Measurements from ENCODE around the gene ASIC3.

DNA sequence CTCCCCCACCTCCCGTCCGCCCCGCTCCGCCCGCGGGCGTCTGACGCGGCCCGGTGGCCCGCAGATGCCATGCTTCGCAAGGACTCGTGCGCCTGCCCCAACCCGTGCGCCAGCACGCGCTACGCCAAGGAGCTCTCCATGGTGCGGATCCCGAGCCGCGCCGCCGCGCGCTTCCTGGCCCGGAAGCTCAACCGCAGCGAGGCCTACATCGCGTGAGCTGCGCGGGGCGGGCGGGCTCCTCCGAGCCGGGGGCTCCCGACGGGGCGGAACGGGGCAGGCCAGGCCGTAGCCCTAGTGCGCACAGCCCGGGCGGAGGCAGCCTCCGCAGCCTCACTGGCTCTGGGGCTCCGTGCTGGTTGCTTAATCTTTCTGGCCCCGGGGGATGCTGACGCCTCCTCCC is 2.8 kb downstream of the ASIC3 start:
- TF ChIP-seq CTCF (IDR thresholded peaks at IDR 0.05) (no peak), POLR2A (IDR thresholded peaks at IDR 0.05) (no peak), EP300 (IDR thresholded peaks at IDR 0.05) (no peak)
